Liver (tissue), 9 donors: ENCODE measurements around the gene EHD1. TPM values are rescaled to one million over a fixed set of nuclear protein-coding genes. Genes with fewer than 3 reads are reported as not detected.

ENCODE experiments used
- DNase-seq: peaks from one replicate; pipeline ENCODE4 v3.0.0-alpha.2; 2017; ENCODE audit warnings: low spot score
- H3K27ac ChIP-seq, 2 donors: one replicate each; pipeline ENCODE4 v1.7.0; 2013; ENCODE audit warnings: inconsistent platforms in 2 of 2, low read length in 2 of 2, control low read depth in 1 of 2, low read depth in 1 of 2, mild to moderate bottlenecking in 1 of 2
- H3K27me3 ChIP-seq, 4 donors: one replicate each; pipeline versions ENCODE4 v1.6.1 to v1.7.0; 2013; ENCODE audit warnings: low read length in 3 of 4, inconsistent platforms in 1 of 4, mild to moderate bottlenecking in 1 of 4, moderate library complexity in 1 of 4; ENCODE audit not compliant: control insufficient read depth in 4 of 4, insufficient read depth in 4 of 4
- H3K36me3 ChIP-seq, 4 donors: one replicate each; pipeline versions ENCODE4 v1.6.1 to v1.7.0; 2013; ENCODE audit warnings: low read length in 3 of 4, mild to moderate bottlenecking in 3 of 4, low read depth in 1 of 4, moderate library complexity in 1 of 4; ENCODE audit not compliant: control insufficient read depth in 4 of 4, insufficient read depth in 3 of 4
- H3K4me1 ChIP-seq, 4 donors: one replicate each; pipeline versions ENCODE4 v1.6.1 to v1.7.0; 2013; ENCODE audit warnings: low read length in 3 of 4, mild to moderate bottlenecking in 3 of 4, moderate library complexity in 1 of 4; ENCODE audit not compliant: control insufficient read depth in 4 of 4, insufficient read depth in 4 of 4
- H3K4me3 ChIP-seq, 3 donors: one replicate each; pipeline versions ENCODE4 v1.6.1 to v1.7.0; 2013; ENCODE audit warnings: low read length in 3 of 3, control low read depth in 1 of 3, low read depth in 1 of 3, mild to moderate bottlenecking in 1 of 3
- H3K9ac ChIP-seq, 2 donors: one replicate each; pipeline ENCODE4 v1.7.0; 2013; ENCODE audit warnings: low read length in 2 of 2, mild to moderate bottlenecking in 2 of 2, moderate library complexity in 2 of 2, control low read depth in 1 of 2, low read depth in 1 of 2
- H3K9me3 ChIP-seq, 4 donors: one replicate each; pipeline versions ENCODE4 v1.6.1 to v1.7.0; 2013; ENCODE audit warnings: low read length in 3 of 4; ENCODE audit not compliant: control insufficient read depth in 4 of 4
- ATF3 ChIP-seq: IDR thresholded peaks from 2 replicates; pipeline ENCODE4 v1.6.1; 2016; ENCODE audit warnings: antibody characterized with exemption
- CTCF ChIP-seq: fragments of 150-350 bp; IDR thresholded peaks from 2 replicates; pipeline ENCODE4 v1.5.1; 2017; ENCODE audit warnings: improper control_type of control experiment, low read depth, low read length; ENCODE audit not compliant: missing input control
- EGR1 ChIP-seq, 2 donors: IDR thresholded peaks; 2 replicates each; pipeline ENCODE4 v1.6.1; 2016 to 2018; ENCODE audit warnings: antibody characterized with exemption in 2 of 2, low read depth in 2 of 2
- FOXA1 ChIP-seq: IDR thresholded peaks from 2 replicates; pipeline ENCODE4 v1.6.1; 2016; ENCODE audit warnings: antibody characterized with exemption
- FOXA2 ChIP-seq: IDR thresholded peaks from 2 replicates; pipeline ENCODE4 v1.6.1; 2016; ENCODE audit warnings: antibody characterized with exemption
- GABPA ChIP-seq, 2 donors: IDR thresholded peaks in 1 of 2; conservative IDR thresholded peaks in 1 of 2; 2 replicates each; pipeline ENCODE4 v1.6.1; 2016; ENCODE audit warnings: antibody characterized with exemption in 2 of 2, mild to moderate bottlenecking in 1 of 2, moderate library complexity in 1 of 2
- HNF4A ChIP-seq, 2 donors: conservative IDR thresholded peaks; 2 replicates each; pipeline ENCODE4 v1.6.1; 2016; ENCODE audit warnings: antibody characterized with exemption in 2 of 2, mild to moderate bottlenecking in 2 of 2
- HNF4G ChIP-seq: IDR thresholded peaks from 2 replicates; pipeline ENCODE4 v1.6.1; 2016; ENCODE audit warnings: antibody characterized with exemption
- JUND ChIP-seq, 2 donors: IDR thresholded peaks; 2 replicates each; pipeline ENCODE4 v1.6.1; 2016; ENCODE audit warnings: antibody characterized with exemption in 2 of 2
- MAX ChIP-seq: IDR thresholded peaks from 2 replicates; pipeline ENCODE4 v1.6.1; 2016; ENCODE audit warnings: antibody characterized with exemption
- NR2F2 ChIP-seq: IDR thresholded peaks from 2 replicates; pipeline ENCODE4 v1.6.1; 2016; ENCODE audit warnings: antibody characterized with exemption
- RAD21 ChIP-seq, 2 donors: IDR thresholded peaks; 2 replicates each; pipeline ENCODE4 v1.6.1; 2016; ENCODE audit warnings: antibody characterized with exemption in 2 of 2, mild to moderate bottlenecking in 2 of 2
- REST ChIP-seq: IDR thresholded peaks from 2 replicates; pipeline ENCODE4 v1.6.1; 2016; ENCODE audit warnings: antibody characterized with exemption, mild to moderate bottlenecking
- RXRA ChIP-seq, 2 donors: IDR thresholded peaks; 2 replicates each; pipeline ENCODE4 v1.6.1; 2017 to 2018; ENCODE audit warnings: antibody characterized with exemption in 2 of 2, mild to moderate bottlenecking in 1 of 2
- SP1 ChIP-seq: IDR thresholded peaks from 2 replicates; pipeline ENCODE4 v1.6.1; 2018; ENCODE audit warnings: antibody characterized with exemption, mild to moderate bottlenecking
- TAF1 ChIP-seq: conservative IDR thresholded peaks from 2 replicates; pipeline ENCODE4 v1.6.1; 2016; ENCODE audit warnings: antibody characterized with exemption, mild to moderate bottlenecking
- YY1 ChIP-seq: IDR thresholded peaks from 2 replicates; pipeline ENCODE4 v1.6.1; 2016; ENCODE audit warnings: antibody characterized with exemption, mild to moderate bottlenecking
- ZBTB33 ChIP-seq: IDR thresholded peaks from 2 replicates; pipeline ENCODE4 v1.6.1; 2016; ENCODE audit warnings: antibody characterized with exemption
- WGBS: extraction: QIAGEN DNeasy Blood & Tissue Kit; methylation state at CpG from one replicate; pipeline ENCODE4 v1.1.7; 2013; 5-methylcytosine and 5-hydroxymethylcytosine counted together
- polyA plus RNA-seq, 2 donors: library from polyadenylated mRNA; stranded (reverse) in 1 of 2; unstranded in 1 of 2; fragments of 200-250 nt in 1 of 2; fragments of >200 nt in 1 of 2; fragmentation: Nextera tagmentation in 1 of 2; extraction: Ambion mirVana in 1 of 2; gene quantifications; one replicate each; pipeline versions ENCODE4 v1.2.1 to v1.2.3, GENCODE V29; 2013 to 2015
- total RNA-seq, 2 donors: library from RNA; depleted of rRNA; stranded (reverse); fragments of >200 nt; gene quantifications; one replicate each; pipeline ENCODE4 v1.2.3, GENCODE V29; 2014
- donor health status: healthy.
- donor health status: healthy.
- donor health status: healthy.
- donor health status: healthy.
- donor health status: healthy.

The EHD1 gene
- total and polyA plus RNA-seq, 4 donors, result 8.3 to 36.4 (median 19.2) TPM

- no peak overlapping the region for H3K9ac ChIP-seq
- H3K4me1 ChIP-seq, result peaks cover 31 to 71% (median 62%) of the 10 kb centered on the region in 4 donors
- H3K27ac ChIP-seq, result no peak overlapping the region
- H3K36me3 ChIP-seq, result no peaks in the 10 kb centered on the region
- no peak for DNase-seq
- no peaks in the 10 kb centered on the region for H3K27me3 ChIP-seq
- 92% methylated on average over 28 of the region's 28 CpGs for WGBS
- no peak overlapping the region for H3K4me3 ChIP-seq
- no peaks in the 10 kb centered on the region for H3K9me3 ChIP-seq
- no peak for TF ChIP-seq RAD21 (IDR thresholded peaks at IDR 0.05)
- no peak for TF ChIP-seq SP1
- no peak for TF ChIP-seq NR2F2
- no peak for TF ChIP-seq HNF4G
- TF ChIP-seq MAX, result no peak
- TF ChIP-seq FOXA1, result no peak
- no peak for TF ChIP-seq GABPA (IDR thresholded peaks at IDR 0.05 in 1 of 2, conservative IDR thresholded peaks at IDR 0.05 in 1 of 2)
- no peak for TF ChIP-seq TAF1
- no peak for TF ChIP-seq HNF4A (conservative IDR thresholded peaks at IDR 0.05)
- TF ChIP-seq CTCF, result no peak
- TF ChIP-seq JUND (IDR thresholded peaks at IDR 0.05), result no peak
- no peak for TF ChIP-seq ATF3
- no peak for TF ChIP-seq REST
- TF ChIP-seq EGR1 (IDR thresholded peaks at IDR 0.05; ENCODE audit: low read depth in 2 of 2), result no peak
Measured at GRCh38 chr11:64867748-64868462, 10.5 kb downstream of the EHD1 start.

- DNase-seq, result no peak
- H3K27ac ChIP-seq, result peak overlapping the region in 1 of 2 donors; percentile 25
- no peaks in the 10 kb centered on the region for H3K36me3 ChIP-seq
- no peak overlapping the region for H3K9ac ChIP-seq
- no peaks in the 10 kb centered on the region for H3K9me3 ChIP-seq
- WGBS, result 94% methylated on average over 4 of the region's 4 CpGs
- peaks cover 24 to 56% (median 51%) of the 10 kb centered on the region in 4 donors for H3K4me1 ChIP-seq
- no peaks in the 10 kb centered on the region for H3K27me3 ChIP-seq
- H3K4me3 ChIP-seq, result no peak overlapping the region
- TF ChIP-seq HNF4G (no peak), ZBTB33 (no peak), HNF4A (conservative IDR thresholded peaks at IDR 0.05) (no peak), FOXA2 (no peak), NR2F2 (no peak), RXRA (IDR thresholded peaks at IDR 0.05) (no peak), EGR1 (IDR thresholded peaks at IDR 0.05; ENCODE audit: low read depth in 2 of 2) (no peak), FOXA1 (no peak), CTCF (no peak), YY1 (no peak), SP1 (no peak), RAD21 (IDR thresholded peaks at IDR 0.05) (no peak), TAF1 (no peak), JUND (IDR thresholded peaks at IDR 0.05) (no peak)
Measured at GRCh38 chr11:64866173-64866491, 12.3 kb downstream of the EHD1 start.
